Fibroblast of the aortic adventitia (primary cell): ENCODE measurements around the gene CNOT11. TPM values are rescaled to one million over a fixed set of nuclear protein-coding genes. Genes with fewer than 3 reads are reported as not detected.
A peak's percentile ranks its signal among the peaks of the same experiment; 100 is the strongest.

Source experiments
- DNase-seq: peaks from one replicate; pipeline ENCODE4 v3.0.0-alpha.2; 2010; ENCODE audit warnings: low read depth
- H3K4me3 ChIP-seq: 2 replicates; pipeline ENCODE4 v1.5.1; 2011; ENCODE audit warnings: low read depth, mild to moderate bottlenecking, control low read depth, low read length, moderate library complexity
- total RNA-seq: library from RNA; depleted of rRNA; stranded (reverse); fragments of >200 nt; gene quantifications from 2 replicates; pipeline ENCODE4 v1.2.3, GENCODE V29; 2012; ENCODE audit warnings: low replicate concordance
- TF ChIP-seq, protein P1 (sequence below): IDR thresholded peaks from 2 replicates; pipeline ENCODE4 v1.5.1; 2011; ENCODE audit warnings: mild to moderate bottlenecking, low read length, control low read depth, inconsistent platforms; ENCODE audit not compliant: insufficient read depth

The CNOT11 gene
- total RNA-seq, 1 donor, result 48.4 TPM

DNA sequence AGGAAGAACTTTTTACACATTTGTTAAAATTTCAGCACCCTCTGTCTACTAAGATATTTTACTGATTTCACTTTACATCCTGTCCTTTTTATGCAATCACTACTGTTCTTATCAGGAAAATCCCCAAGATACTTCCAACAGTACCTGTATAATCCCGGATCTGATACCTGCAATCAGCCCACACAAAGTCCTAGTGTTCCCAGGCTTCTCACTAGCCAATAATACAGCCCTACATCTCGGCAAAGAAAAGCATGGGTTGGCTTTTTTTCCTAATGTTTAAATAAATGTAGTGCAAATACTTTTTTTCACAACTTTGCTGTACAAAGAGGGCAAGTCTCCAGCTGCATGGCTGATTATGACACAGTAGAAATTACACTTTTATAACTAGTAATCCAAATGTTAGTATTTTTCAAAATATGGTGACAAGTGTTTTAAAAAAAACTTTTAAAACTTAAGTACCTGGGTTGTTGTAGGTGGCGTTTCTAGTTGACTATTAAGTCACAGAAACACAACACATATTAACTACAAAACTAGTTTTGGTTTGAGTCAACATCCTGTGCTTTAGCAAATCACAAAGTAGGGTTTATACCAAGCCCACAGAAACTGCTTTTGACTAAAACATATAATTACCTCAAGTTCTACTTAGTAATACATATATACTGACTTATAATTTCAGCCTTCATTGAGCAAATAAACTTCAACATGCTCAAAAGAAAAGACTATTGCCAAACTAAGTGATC is 19.5 kb downstream of the CNOT11 start:
- DNase-seq, result no peak
- H3K4me3 ChIP-seq, result no peak overlapping the region
- TF ChIP-seq, protein P1, sequence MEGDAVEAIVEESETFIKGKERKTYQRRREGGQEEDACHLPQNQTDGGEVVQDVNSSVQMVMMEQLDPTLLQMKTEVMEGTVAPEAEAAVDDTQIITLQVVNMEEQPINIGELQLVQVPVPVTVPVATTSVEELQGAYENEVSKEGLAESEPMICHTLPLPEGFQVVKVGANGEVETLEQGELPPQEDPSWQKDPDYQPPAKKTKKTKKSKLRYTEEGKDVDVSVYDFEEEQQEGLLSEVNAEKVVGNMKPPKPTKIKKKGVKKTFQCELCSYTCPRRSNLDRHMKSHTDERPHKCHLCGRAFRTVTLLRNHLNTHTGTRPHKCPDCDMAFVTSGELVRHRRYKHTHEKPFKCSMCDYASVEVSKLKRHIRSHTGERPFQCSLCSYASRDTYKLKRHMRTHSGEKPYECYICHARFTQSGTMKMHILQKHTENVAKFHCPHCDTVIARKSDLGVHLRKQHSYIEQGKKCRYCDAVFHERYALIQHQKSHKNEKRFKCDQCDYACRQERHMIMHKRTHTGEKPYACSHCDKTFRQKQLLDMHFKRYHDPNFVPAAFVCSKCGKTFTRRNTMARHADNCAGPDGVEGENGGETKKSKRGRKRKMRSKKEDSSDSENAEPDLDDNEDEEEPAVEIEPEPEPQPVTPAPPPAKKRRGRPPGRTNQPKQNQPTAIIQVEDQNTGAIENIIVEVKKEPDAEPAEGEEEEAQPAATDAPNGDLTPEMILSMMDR, result no peak

DNA sequence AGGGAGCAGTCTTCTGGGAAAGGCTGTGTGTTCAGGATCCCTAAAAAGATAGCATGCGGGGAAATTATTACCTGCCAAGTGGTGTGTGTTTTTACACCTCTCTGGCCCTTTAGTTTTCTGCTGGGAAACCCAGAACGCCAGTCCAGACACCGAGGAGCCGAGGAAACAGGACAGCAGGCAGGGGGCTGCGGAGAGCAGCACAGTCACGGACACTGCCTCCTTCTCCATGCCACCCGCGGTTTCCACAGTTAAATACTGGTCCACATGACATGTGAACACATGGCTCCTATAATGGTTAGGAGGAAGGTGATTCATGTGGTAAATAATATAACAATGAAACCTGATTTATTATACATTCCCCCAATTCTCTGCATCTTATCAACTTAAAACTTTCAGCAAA is 20.4 kb downstream of the CNOT11 start:
- TF ChIP-seq, protein P1, result no peak
- no peak overlapping the region for H3K4me3 ChIP-seq
- DNase-seq, result no peak

DNA sequence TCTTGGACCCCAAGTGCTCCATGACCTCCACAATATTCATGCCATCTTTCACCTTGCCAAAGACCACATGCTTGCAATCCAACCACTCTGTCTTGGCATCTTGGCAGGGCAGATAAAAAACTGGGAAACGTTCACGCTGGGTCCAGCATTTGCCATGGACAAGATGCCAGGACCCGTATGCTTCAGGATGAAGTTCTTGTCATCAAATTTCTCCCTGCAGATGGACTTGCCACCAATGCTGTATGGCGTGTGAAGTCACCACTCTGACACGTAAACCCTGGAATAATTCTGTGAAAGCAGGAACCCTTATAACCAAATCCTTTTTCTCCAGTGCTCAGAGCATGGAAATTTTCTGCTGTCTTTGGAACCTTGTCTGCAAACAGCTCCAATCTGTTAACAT is 21.5 kb downstream of the CNOT11 start:
- TF ChIP-seq, protein P1, result no peak
- no peak overlapping the region for H3K4me3 ChIP-seq
- DNase-seq, result no peak

DNA sequence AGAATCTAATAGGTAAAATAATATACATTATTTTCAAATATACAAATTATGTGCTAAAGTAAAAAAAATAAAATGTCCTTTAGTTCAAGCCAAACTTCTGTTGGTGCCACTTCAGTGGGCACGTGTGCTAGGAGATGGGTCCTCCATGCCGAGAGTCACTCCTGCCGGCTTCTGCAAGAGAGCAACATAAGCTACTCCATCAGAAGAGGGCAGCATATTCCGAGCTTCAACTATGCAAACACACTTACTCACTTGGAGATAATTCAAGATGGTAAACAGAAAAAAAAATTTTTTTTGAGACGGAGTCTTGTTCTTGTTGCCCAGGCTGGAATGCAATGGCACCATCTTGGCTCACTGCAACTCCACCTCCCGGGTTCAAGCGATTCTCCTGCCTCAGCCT is 24.4 kb downstream of the CNOT11 start:
- H3K4me3 ChIP-seq, result no peak overlapping the region
- TF ChIP-seq, protein P1, result no peak
- peak; percentile 16 for DNase-seq

DNA sequence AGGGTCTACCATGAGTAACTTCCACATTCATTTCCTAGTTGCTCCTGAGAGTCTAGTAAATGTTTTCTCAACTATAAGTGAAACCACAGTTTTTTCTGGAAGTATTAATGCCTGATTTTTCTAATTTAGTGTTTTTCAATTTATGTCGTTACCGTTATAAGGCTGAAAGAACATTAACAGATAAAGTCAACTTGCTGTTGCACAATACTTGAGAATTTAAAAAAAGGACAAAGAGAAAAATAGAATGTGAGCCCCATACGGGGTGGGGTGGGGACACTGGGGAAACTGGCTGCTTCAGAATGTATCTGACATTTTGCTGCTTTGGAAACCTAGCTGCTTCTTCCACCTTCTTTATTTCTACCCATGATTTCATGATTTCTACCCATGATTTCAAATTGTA is 26.2 kb downstream of the CNOT11 start:
- no peak for DNase-seq
- TF ChIP-seq, protein P1, result no peak
- H3K4me3 ChIP-seq, result no peak overlapping the region

DNA sequence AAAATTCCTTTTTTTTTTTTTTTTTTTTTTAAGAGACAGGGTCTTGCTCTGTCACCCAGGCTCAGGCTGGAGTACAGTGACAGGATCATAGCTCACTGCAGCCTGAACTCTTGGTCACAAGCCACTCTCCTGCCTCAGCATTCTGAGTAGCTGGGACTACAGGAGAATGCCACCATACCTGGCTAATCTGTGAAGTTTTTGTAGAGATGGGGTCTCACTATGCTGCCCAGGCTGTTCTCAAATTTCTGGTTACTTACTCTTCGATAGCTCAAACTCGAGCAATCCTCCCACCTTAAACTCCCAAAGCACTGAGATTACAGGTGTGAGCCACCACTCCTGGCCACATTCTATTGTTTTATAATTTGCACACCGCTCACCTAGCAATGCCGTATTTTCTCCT is 28.8 kb downstream of the CNOT11 start:
- no peak for DNase-seq
- TF ChIP-seq, protein P1, result no peak
- no peak overlapping the region for H3K4me3 ChIP-seq

DNA sequence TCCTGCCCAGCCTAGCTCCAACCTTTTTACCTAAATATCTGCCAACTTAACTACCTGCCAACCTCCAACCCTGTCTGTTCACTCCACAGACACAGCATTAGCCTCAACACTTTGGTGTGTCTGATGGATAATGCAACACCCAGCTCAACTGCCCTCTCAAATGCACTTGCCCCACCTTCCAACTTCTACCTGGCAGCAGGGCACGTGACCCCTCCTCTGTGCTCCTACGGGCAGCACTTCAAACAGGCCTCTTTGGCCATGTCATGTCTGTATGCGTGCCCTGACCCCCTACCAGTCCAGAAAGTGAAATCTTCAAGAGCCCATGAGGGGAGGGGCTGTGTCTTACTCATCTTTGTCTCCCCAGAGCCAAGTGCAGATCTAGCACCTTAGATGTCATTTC is 30.3 kb downstream of the CNOT11 start:
- no peak for DNase-seq
- TF ChIP-seq, protein P1, result no peak
- H3K4me3 ChIP-seq, result no peak overlapping the region
